NCI-H2107 treated with DMSO at 0.1 percent for 48 hours (cell line): Measurements from ENCODE around the gene TSNAX.

Source experiments
- DNase-seq: peaks from one replicate; lab custom pipeline; 2025; ENCODE audit not compliant: unreplicated experiment; lab: John Stamatoyannopoulos, UW

Gene TSNAX

GRCh38 chr1:231597971-231598370 is 69.5 kb downstream of the TSNAX start:
- no peak for DNase-seq

- DNase-seq = no peak
These were observed 72.0 kb downstream of the TSNAX start for GRCh38 chr1:231600458-231600976.

- no peak for DNase-seq
These were observed 73.6 kb downstream of the TSNAX start for GRCh38 chr1:231601824-231602672.

- no peak for DNase-seq
These were observed 74.2 kb downstream of the TSNAX start for GRCh38 chr1:231602673-231602984.

- peak; percentile 89 for DNase-seq
These were observed 75.3 kb downstream of the TSNAX start for GRCh38 chr1:231603598-231604275.

- DNase-seq = no peak
These were observed 75.8 kb downstream of the TSNAX start for GRCh38 chr1:231604276-231604621.

GRCh38 chr1:231605149-231606100 is 77.0 kb downstream of the TSNAX start:
- no peak for DNase-seq

- DNase-seq = no peak
These were observed 78.2 kb downstream of the TSNAX start for GRCh38 chr1:231606712-231607111.

GRCh38 chr1:231610388-231610787 is 81.9 kb downstream of the TSNAX start:
- no peak for DNase-seq

GRCh38 chr1:231611111-231611510 is 82.6 kb downstream of the TSNAX start:
- DNase-seq = no peak

GRCh38 chr1:231611851-231612250 is 83.4 kb downstream of the TSNAX start:
- DNase-seq = no peak

GRCh38 chr1:231612393-231613089 is 84.1 kb downstream of the TSNAX start:
- no peak for DNase-seq

GRCh38 chr1:231613419-231614349 is 85.2 kb downstream of the TSNAX start:
- DNase-seq = no peak
